DND-41 (cell line): Measurements from ENCODE around the gene MSANTD1.

Source experiments
- ATAC-seq: fragments of 200-7000 bp; cut with Tn5 transposase; 3 replicates; pipeline ENCODE4 v1.9.1; 2021; ENCODE audit warnings: low read depth; ENCODE audit not compliant: insufficient read depth
- DNase-seq: peaks from one replicate; pipeline ENCODE4 v3.0.0-alpha.2; 2020
- H2AFZ ChIP-seq: 2 replicates; pipeline ENCODE4 v1.6.0; 2012; ENCODE audit warnings: low read depth, low read length
- H3K27ac ChIP-seq: 2 replicates; pipeline ENCODE4 v1.5.1; 2012; ENCODE audit warnings: low read length, inconsistent platforms
- H3K27me3 ChIP-seq: fragments of 200-600 bp; sonication (generic); 2 replicates; pipeline ENCODE4 v1.6.0; 2012; ENCODE audit warnings: low read length, mild to moderate bottlenecking, inconsistent platforms; ENCODE audit not compliant: insufficient read depth, poor library complexity
- H3K36me3 ChIP-seq: 2 replicates; pipeline ENCODE4 v1.5.1; 2012; ENCODE audit warnings: low read length, inconsistent platforms; ENCODE audit not compliant: insufficient read depth
- H3K4me1 ChIP-seq: 2 replicates; pipeline ENCODE4 v1.5.1; 2012; ENCODE audit warnings: mild to moderate bottlenecking, low read length; ENCODE audit not compliant: insufficient read depth
- H3K4me2 ChIP-seq: 2 replicates; pipeline ENCODE4 v1.6.0; 2012; ENCODE audit warnings: mild to moderate bottlenecking, moderate library complexity, low read length, inconsistent platforms; ENCODE audit not compliant: insufficient read depth
- H3K4me3 ChIP-seq, 2 experiments: fragments of 200-600 bp in 1 of 2; shearing (Covaris generic) in 1 of 2; 2 replicates each; pipeline ENCODE4 v1.5.1; 2012 to 2016; ENCODE audit warnings: inconsistent platforms in 2 of 2, low read length in 2 of 2, mild to moderate bottlenecking in 2 of 2, low read depth in 1 of 2, moderate library complexity in 1 of 2
- H3K79me2 ChIP-seq: 2 replicates; pipeline ENCODE4 v1.6.0; 2012; ENCODE audit warnings: low read length, inconsistent platforms; ENCODE audit not compliant: insufficient read depth
- H3K9ac ChIP-seq: 2 replicates; pipeline ENCODE4 v1.6.0; 2012; ENCODE audit warnings: low read depth, mild to moderate bottlenecking, inconsistent platforms, low read length, moderate library complexity
- H3K9me3 ChIP-seq: 2 replicates; pipeline ENCODE4 v1.5.1; 2012; ENCODE audit warnings: low read length, moderate library complexity, mild to moderate bottlenecking, inconsistent platforms; ENCODE audit not compliant: insufficient read depth, severe bottlenecking
- H4K20me1 ChIP-seq: 2 replicates; pipeline ENCODE4 v1.6.0; 2012; ENCODE audit warnings: low read length; ENCODE audit not compliant: insufficient read depth
- CTCF ChIP-seq: IDR thresholded peaks from 2 replicates; pipeline ENCODE4 v1.5.1; 2012; ENCODE audit warnings: borderline replicate concordance, low read length, moderate library complexity, mild to moderate bottlenecking; ENCODE audit not compliant: poor library complexity, severe bottlenecking; ENCODE audit errors: extremely low read depth
- EZH2 ChIP-seq: IDR thresholded peaks from 3 replicates; pipeline ENCODE4 v1.6.1; 2012; ENCODE audit warnings: borderline replicate concordance, low read depth, mild to moderate bottlenecking, moderate library complexity, low read length, inconsistent platforms; ENCODE audit not compliant: severe bottlenecking

The MSANTD1 gene

GRCh38 chr4:3205995-3206394 is 43.0 kb upstream of the MSANTD1 start:
- Histone ChIP-seq H3K4me1 (peaks cover 23% of the 10 kb centered on the region), H3K36me3 (peaks cover 58% of the 10 kb centered on the region), H3K27me3 (no peaks in the 10 kb centered on the region)

GRCh38 chr4:3206439-3207100 is 42.4 kb upstream of the MSANTD1 start:
- H3K4me3 ChIP-seq = no peak overlapping the region
- no peak overlapping the region for H3K4me2 ChIP-seq
- H4K20me1 ChIP-seq = peaks cover 4% of the 10 kb centered on the region; the same call in 1 of the 2 replicates
- peaks cover 17% of the 10 kb centered on the region for H3K4me1 ChIP-seq
- peaks cover 58% of the 10 kb centered on the region for H3K36me3 ChIP-seq
- no peaks in the 10 kb centered on the region for H3K9me3 ChIP-seq
- no peaks in the 10 kb centered on the region for H3K79me2 ChIP-seq
- ATAC-seq = no peak
- no peaks in the 10 kb centered on the region for H3K27me3 ChIP-seq
- no peak overlapping the region for H3K9ac ChIP-seq
- TF ChIP-seq CTCF = no peak
- TF ChIP-seq EZH2 = no peak
- H2AFZ ChIP-seq = no peak overlapping the region
- H3K27ac ChIP-seq = no peak overlapping the region
- no peak for DNase-seq

More at GRCh38 chr4:3205995-3206394, 43.0 kb upstream of the MSANTD1 start:
- no peak for ATAC-seq
- peaks cover 4% of the 10 kb centered on the region; the same call in 1 of the 2 replicates for H4K20me1 ChIP-seq
- no peak overlapping the region for H2AFZ ChIP-seq
- no peak overlapping the region for H3K9ac ChIP-seq
- H3K79me2 ChIP-seq = no peaks in the 10 kb centered on the region
- H3K9me3 ChIP-seq = no peaks in the 10 kb centered on the region
- no peak overlapping the region for H3K4me2 ChIP-seq
- no peak overlapping the region for H3K4me3 ChIP-seq
- no peak for DNase-seq
- no peak overlapping the region; the same call in 1 of the 2 replicates for H3K27ac ChIP-seq
- TF ChIP-seq EZH2 = no peak
- no peak for TF ChIP-seq CTCF

GRCh38 chr4:3207531-3208037 is 41.4 kb upstream of the MSANTD1 start:
- ATAC-seq (no peak), DNase-seq (no peak)
- H3K9me3 ChIP-seq = no peaks in the 10 kb centered on the region
- no peaks in the 10 kb centered on the region for H3K79me2 ChIP-seq
- no peak overlapping the region for H3K4me3 ChIP-seq
- peaks cover 7% of the 10 kb centered on the region for H3K4me1 ChIP-seq
- TF ChIP-seq EZH2 = no peak
- TF ChIP-seq CTCF = no peak
- H3K27me3 ChIP-seq = no peaks in the 10 kb centered on the region
- no peak overlapping the region for H2AFZ ChIP-seq
- no peak overlapping the region for H3K9ac ChIP-seq
- H3K27ac ChIP-seq = no peak overlapping the region
- no peak overlapping the region for H3K4me2 ChIP-seq
- peaks cover 67% of the 10 kb centered on the region for H3K36me3 ChIP-seq
- peaks cover 4% of the 10 kb centered on the region; the same call in 1 of the 2 replicates for H4K20me1 ChIP-seq
